Uterus (tissue), 2 donors: ENCODE results near the gene HOXD8.

Experiments
- CTCF ChIP-seq, 4 experiments: fragments of 200-600 bp in 2 of 4; fragments of 450-650 bp in 2 of 4; sonication (generic) in 2 of 4; IDR thresholded peaks; one replicate each; pipeline ENCODE4 v1.5.1; 2016 to 2019; ENCODE audit warnings: antibody characterized with exemption in 4 of 4, mild to moderate bottlenecking in 2 of 4, moderate library complexity in 1 of 4
- POLR2A ChIP-seq, 2 donors: fragments of 450-650 bp; IDR thresholded peaks; one replicate each; pipeline ENCODE4 v1.6.1; 2016; ENCODE audit warnings: antibody characterized with exemption in 2 of 2, mild to moderate bottlenecking in 1 of 2, moderate library complexity in 1 of 2

- TF ChIP-seq CTCF (IDR thresholded peaks at IDR 0.05) (no peak), POLR2A (IDR thresholded peaks at IDR 0.05) (no peak)
These were observed 31.6 kb upstream of the HOXD8 start for GRCh38 chr2:176097820-176098365.
